HepG2 (cell line): Measurements from ENCODE around the gene IFIT2. TPM values are rescaled to one million over a fixed set of nuclear protein-coding genes. Genes with fewer than 3 reads are reported as not detected.

Source experiments
- ATAC-seq: fragments of 200-7000 bp; cut with Tn5 transposase; 3 replicates; pipeline ENCODE4 v1.9.1; 2020; ENCODE audit warnings: mild to moderate bottlenecking, moderate library complexity
- BruUV-seq: library from RNA; stranded (reverse); fragments of 400-500 nt; replicated peaks from 2 replicates; lab custom pipeline; 2021; lab: Mats Ljungman, UMichigan
- CTCF ChIA-PET: fragments of 300-600 bp; formaldehyde crosslinking; extraction: SDS; loops from one replicate; lab custom pipeline; 2021; ENCODE audit warnings: low total read pairs, inconsistent platforms, low intra/inter-chr PET ratio; lab: Yijun Ruan, JAX
- POLR2A ChIA-PET: fragments of 350-600 bp; sonication (Branson Sonifier 250); formaldehyde crosslinking; loops from one replicate; lab custom pipeline; 2020; ENCODE audit warnings: antibody characterized with exemption, inconsistent platforms; lab: Yijun Ruan, JAX
- DNase-seq: peaks from one replicate; pipeline ENCODE4 v3.0.0-alpha.2; 2015; ENCODE audit warnings: low spot score
- FAIRE-seq: peaks from 3 replicates; lab custom pipeline; 2011; peaks lifted over from hg19 to GRCh38; lab: Jason Lieb, UNC
- H2AFZ ChIP-seq: one replicate; pipeline ENCODE4 v1.6.1; 2011; ENCODE audit warnings: low read length, inconsistent platforms
- H3K27ac ChIP-seq: fragments of 300-600 bp; 3 replicates; pipeline ENCODE4 v1.8.0; 2011; ENCODE audit warnings: mixed run types, mild to moderate bottlenecking, mixed read lengths, low read length, inconsistent platforms; ENCODE audit not compliant: insufficient read depth; ENCODE audit errors: extremely low read length
- H3K27me3 ChIP-seq, 2 experiments: fragments of 200-600 bp in 1 of 2; 2 replicates in 1 of 2; 3 replicates in 1 of 2; pipeline versions ENCODE4 v1.6.0 to v1.8.0; 2011; ENCODE audit warnings: low read length in 2 of 2, mild to moderate bottlenecking in 2 of 2, moderate library complexity in 2 of 2, inconsistent platforms in 1 of 2; ENCODE audit not compliant: insufficient read depth in 2 of 2, control insufficient read depth in 1 of 2
- H3K36me3 ChIP-seq, 2 experiments: fragments of 200-600 bp in 1 of 2; replicated peaks in 1 of 2; 2 replicates in 1 of 2; 3 replicates in 1 of 2; pipeline versions ENCODE4 v1.5.1 to v1.8.0; 2011; ENCODE audit warnings: low read length in 2 of 2, inconsistent platforms in 1 of 2; ENCODE audit not compliant: insufficient read depth in 2 of 2, control insufficient read depth in 1 of 2
- H3K4me1 ChIP-seq: 2 replicates; pipeline ENCODE4 v1.5.1; 2012; ENCODE audit warnings: low read length, inconsistent platforms; ENCODE audit not compliant: insufficient read depth
- H3K4me2 ChIP-seq: 2 replicates; pipeline ENCODE4 v1.6.0; 2011; ENCODE audit warnings: low read depth, low read length, inconsistent platforms
- H3K4me3 ChIP-seq, 3 experiments: fragments of 200-600 bp in 1 of 3; sonication (generic), shearing (Covaris generic) in 1 of 3; replicated peaks in 1 of 3; 2 replicates each; pipeline ENCODE4 v1.5.1; 2011 to 2016; ENCODE audit warnings: low read length in 3 of 3, inconsistent platforms in 2 of 3, low read depth in 2 of 3, mild to moderate bottlenecking in 2 of 3, control low read depth in 1 of 3, mixed read lengths in 1 of 3; ENCODE audit not compliant: insufficient read depth in 1 of 3
- H3K79me2 ChIP-seq: one replicate; pipeline ENCODE4 v1.6.1; 2011; ENCODE audit warnings: low read length, inconsistent platforms; ENCODE audit not compliant: insufficient read depth
- H3K9ac ChIP-seq: 2 replicates; pipeline ENCODE4 v1.6.0; 2011; ENCODE audit warnings: mild to moderate bottlenecking, low read depth, low read length, inconsistent platforms; ENCODE audit not compliant: insufficient read depth
- H3K9me3 ChIP-seq: 2 replicates; pipeline ENCODE4 v1.5.1; 2012; ENCODE audit warnings: mild to moderate bottlenecking, low read length
- H4K20me1 ChIP-seq: 2 replicates; pipeline ENCODE4 v1.6.0; 2011; ENCODE audit warnings: inconsistent platforms, mild to moderate bottlenecking, low read length, moderate library complexity; ENCODE audit not compliant: insufficient read depth
- MIXL1 ChIP-seq: IDR thresholded peaks from 2 replicates; pipeline ENCODE4 v1.6.1; 2016
- SALL2 ChIP-seq: sonication (generic); formaldehyde crosslinking; IDR thresholded peaks from 2 replicates; pipeline ENCODE4 v1.8.1; 2023; ENCODE audit warnings: mild to moderate bottlenecking, missing genetic modification reagents, inconsistent platforms
- SIN3B ChIP-seq: fragments of 150-350 bp; IDR thresholded peaks from 2 replicates; pipeline ENCODE4 v1.6.1; 2014; ENCODE audit warnings: low read length
- ZBTB40 ChIP-seq, 2 experiments: fragments of 450-650 bp in 1 of 2; sonication (generic) in 1 of 2; formaldehyde crosslinking in 1 of 2; IDR thresholded peaks; 2 replicates each; pipeline versions ENCODE4 v1.6.1 to v1.8.0; 2016 to 2022; ENCODE audit warnings: antibody characterized with exemption in 1 of 2, mild to moderate bottlenecking in 1 of 2, missing genetic modification reagents in 1 of 2
- ZNF326 ChIP-seq: sonication (generic); formaldehyde crosslinking; IDR thresholded peaks from 2 replicates; pipeline ENCODE4 v1.4.0; 2020; ENCODE audit warnings: missing genetic modification reagents, borderline replicate concordance
- ZNF34 ChIP-seq: sonication (generic); formaldehyde crosslinking; IDR thresholded peaks from 2 replicates; pipeline ENCODE4 v1.4.0; 2020; ENCODE audit warnings: mild to moderate bottlenecking, missing genetic modification reagents, borderline replicate concordance
- WGBS: methylation state at CpG from one replicate; pipeline ENCODE4 v1.1.6; 2017; ENCODE audit warnings: low lambda C conversion rate; 5-methylcytosine and 5-hydroxymethylcytosine counted together
- in situ Hi-C: cut with HindIII; loops from 2 replicates; pipeline ENCODE4 v1.10.0; 2017; ENCODE audit warnings: low pct_unique_long_range_greater_than_20kb; ENCODE audit not compliant: extremely low pct_ligation_motif_present
- intact Hi-C: fragments of 100-400 bp; cut with micrococcal nuclease; formaldehyde crosslinking; loops from one replicate; pipeline ENCODE4 v1.10.0; 2022; ENCODE audit not compliant: unreplicated experiment
- polyA plus RNA-seq, 8 experiments: library from polyadenylated mRNA; depleted of rRNA in 3 of 8; stranded (reverse) in 7 of 8; unstranded in 1 of 8; fragments of >200 nt; fragmentation: Illumina TruSeq in 4 of 8; extraction: Trizol in 4 of 8; gene quantifications; 2 replicates each; pipeline versions ENCODE4 v1.2.1 to v1.2.3, GENCODE V29; 2011 to 2016; ENCODE audit warnings: low read depth in 4 of 8, missing spikeins in 1 of 8, mixed read lengths in 1 of 8; ENCODE audit not compliant: insufficient read depth in 1 of 8
- total RNA-seq, 5 experiments: library from RNA; depleted of rRNA; stranded (reverse); fragments of >200 nt; fragmentation: Illumina TruSeq; extraction: Trizol; gene quantifications; 2 replicates each; pipeline ENCODE4 v1.2.3, GENCODE V29; 2016; ENCODE audit warnings: low read depth in 1 of 5

Gene IFIT2
- total and polyA plus RNA-seq, 2 of the 13 experiments (the other 11 are each of a cell fraction or from before 2014, with no cell fraction given), result 0.04 to 0.15 TPM

DNA sequence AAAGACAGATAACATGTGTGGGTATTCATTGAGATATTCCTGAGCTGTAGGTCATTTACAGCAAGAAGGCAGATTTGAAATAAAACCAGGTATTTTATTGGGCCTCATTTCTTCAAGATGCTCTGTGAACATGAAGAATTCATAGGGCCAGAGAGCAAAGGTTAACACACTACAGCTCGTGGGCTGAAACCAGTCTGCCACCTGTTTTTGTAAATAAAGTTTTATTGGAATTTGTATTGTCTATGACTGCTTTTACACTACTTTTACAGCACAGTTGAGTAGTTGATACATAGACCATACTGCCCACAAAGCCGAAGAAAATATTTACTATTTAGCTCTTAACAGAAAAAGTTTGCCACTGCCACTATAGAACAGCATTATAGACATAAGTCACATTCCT lies 28.2 kb upstream of the IFIT2 start:
- WGBS, result 49% methylated on average over 2 of the region's 2 CpGs
- ChIA-PET CTCF (no interaction called here), POLR2A (no interaction called here)
- Histone ChIP-seq H3K9ac (no peak overlapping the region), H3K4me2 (no peak overlapping the region), H4K20me1 (no peaks in the 10 kb centered on the region), H3K79me2 (no peaks in the 10 kb centered on the region), H3K27me3 (no peaks in the 10 kb centered on the region; a peak in 1 of 5 replicates), H3K27ac (no peak overlapping the region), H3K4me1 (peaks cover 34% of the 10 kb centered on the region), H3K9me3 (no peaks in the 10 kb centered on the region), H3K4me3 (no peak overlapping the region), H3K36me3 (no peaks in the 10 kb centered on the region), H2AFZ (no peak overlapping the region)
- intact Hi-C loops, result no loop called here
- TF ChIP-seq ZNF34 (CRISPR knock-in tag) (no peak), ZNF326 (CRISPR knock-in tag) (no peak), MIXL1 (CRISPR knock-in tag) (no peak), ZBTB40 (IDR thresholded peaks at IDR 0.05) (peak; percentile 54; the same call in 1 of the 2 replicates), ZBTB40 (CRISPR knock-in tag; IDR thresholded peaks at IDR 0.05) (peak; percentile 94; the same call in 1 of the 2 replicates), SIN3B (no peak), SALL2 (CRISPR knock-in tag) (no peak)
- DNase-seq (no peak), ATAC-seq (no peak), FAIRE-seq (no peak)
- in situ Hi-C loops, result no loop called here
- no TSS peak for BruUV-seq
